ENCODE results near the gene CFAP221. TPM values are rescaled to one million over a fixed set of nuclear protein-coding genes. Genes with fewer than 3 reads are reported as not detected.

CFAP221 gene
- total RNA-seq, 2 experiments from 2014 or later, result not detected

GRCh38 chr2:119680457-119681202, 136.4 kb downstream of the CFAP221 start:
- H3K79me2 ChIP-seq (ENCODE audit: insufficient read depth, low read depth, low read length), result peaks cover 16% of the 10 kb centered on the region
- peak overlapping the region; percentile 99 for H3K4me3 ChIP-seq (ENCODE audit: low read depth, low read length, poor library complexity, severe bottlenecking)
- H3K9me2 ChIP-seq (ENCODE audit: insufficient read depth, low read length), result no peaks in the 10 kb centered on the region
- H4K20me1 ChIP-seq (ENCODE audit: insufficient read depth, low read length), result no peaks in the 10 kb centered on the region
- DNase-seq (ENCODE audit: low spot score), result no peak
- no peak overlapping the region for H3K27ac ChIP-seq (ENCODE audit: low read depth, low read length, poor library complexity, severe bottlenecking)
- H3K4me2 ChIP-seq (ENCODE audit: low read length), result peak overlapping the region; percentile 98
- ChIA-PET CTCF (ENCODE audit: unreplicated experiment) (no interaction called here), POLR2A (interaction anchor here (0.6 to 1.2 kb wide), 3 partner anchors 14 to 80 kb away, joined by 3 read pairs; no protein-coding TSS in a partner anchor)
- TF ChIP-seq CTCF (conservative IDR thresholded peaks at IDR 0.05; ENCODE audit: low read length), result no peak
- no peak for TF ChIP-seq EZH2phosphoT487 (IDR thresholded peaks at IDR 0.05; ENCODE audit: borderline replicate concordance, low read depth, low read length)
- no peak overlapping the region for H2AFZ ChIP-seq (ENCODE audit: low read length)
- BruUV-seq (replicated peaks), result no TSS peak
- H3K36me3 ChIP-seq (ENCODE audit: insufficient read depth, low read length), result peaks cover 23% of the 10 kb centered on the region
- no peaks in the 10 kb centered on the region for H3K9me3 ChIP-seq (ENCODE audit: low read length)
- peaks cover 8% of the 10 kb centered on the region for H3K4me1 ChIP-seq (ENCODE audit: insufficient read depth, low read length, poor library complexity, severe bottlenecking)
- intact Hi-C loops (cut with micrococcal nuclease; ENCODE audit: unreplicated experiment), result no loop called here

DNA sequence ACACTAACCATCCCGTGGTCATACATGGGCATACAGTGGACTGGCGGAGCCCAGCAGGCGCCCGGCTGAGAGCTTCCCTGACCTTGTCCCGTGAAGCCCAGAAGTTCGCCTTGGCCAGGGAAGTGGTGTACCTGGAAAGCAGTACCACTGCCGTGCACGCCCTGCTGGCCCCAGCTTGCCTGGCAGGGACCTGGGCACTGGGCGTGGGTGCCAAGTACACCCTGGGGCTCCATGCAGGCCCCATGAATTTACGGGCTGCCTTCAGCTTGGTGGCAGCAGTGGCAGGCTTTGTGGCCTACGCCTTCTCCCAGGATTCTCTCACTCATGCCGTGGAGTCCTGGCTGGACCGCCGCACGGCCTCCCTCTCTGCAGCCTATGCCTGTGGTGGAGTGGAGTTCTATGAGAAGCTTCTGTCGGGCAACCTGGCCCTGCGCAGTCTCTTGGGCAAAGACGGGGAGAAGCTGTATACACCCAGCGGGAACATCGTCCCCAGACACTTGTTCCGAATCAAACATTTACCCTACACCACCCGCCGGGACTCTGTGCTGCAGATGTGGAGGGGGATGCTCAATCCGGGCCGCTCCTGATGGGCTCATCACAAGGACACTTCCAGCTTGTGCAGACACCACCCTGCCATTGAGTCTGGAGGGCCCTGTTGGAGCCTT, 137.1 kb downstream of the CFAP221 start:
- H3K36me3 ChIP-seq (ENCODE audit: insufficient read depth, low read length), result peaks cover 23% of the 10 kb centered on the region
- no peaks in the 10 kb centered on the region for H3K9me3 ChIP-seq (ENCODE audit: low read length)
- H3K79me2 ChIP-seq (ENCODE audit: insufficient read depth, low read depth, low read length), result peaks cover 16% of the 10 kb centered on the region
- H3K4me1 ChIP-seq (ENCODE audit: insufficient read depth, low read length, poor library complexity, severe bottlenecking), result peaks cover 8% of the 10 kb centered on the region
- POLR2A ChIA-PET, result interaction anchor here (0.6 to 0.7 kb wide), 3 partner anchors 16 to 79 kb away, joined by 3 read pairs; no protein-coding TSS in a partner anchor
- TF ChIP-seq EZH2phosphoT487 (IDR thresholded peaks at IDR 0.05; ENCODE audit: borderline replicate concordance, low read depth, low read length) (no peak), CTCF (conservative IDR thresholded peaks at IDR 0.05; ENCODE audit: low read length) (no peak)
- intact Hi-C loops (cut with micrococcal nuclease; ENCODE audit: unreplicated experiment), result no loop called here
- no peak for DNase-seq (ENCODE audit: low spot score)
- H3K4me2 ChIP-seq (ENCODE audit: low read length), result no peak overlapping the region
- no peak overlapping the region for H2AFZ ChIP-seq (ENCODE audit: low read length)
- no peak overlapping the region for H3K27ac ChIP-seq (ENCODE audit: low read depth, low read length, poor library complexity, severe bottlenecking)
- CTCF ChIA-PET (ENCODE audit: unreplicated experiment), result no interaction called here
- no peaks in the 10 kb centered on the region for H4K20me1 ChIP-seq (ENCODE audit: insufficient read depth, low read length)
- H3K4me3 ChIP-seq (ENCODE audit: low read depth, low read length, poor library complexity, severe bottlenecking), result no peak overlapping the region
- no peaks in the 10 kb centered on the region for H3K9me2 ChIP-seq (ENCODE audit: insufficient read depth, low read length)
- no TSS peak for BruUV-seq (replicated peaks)

DNA sequence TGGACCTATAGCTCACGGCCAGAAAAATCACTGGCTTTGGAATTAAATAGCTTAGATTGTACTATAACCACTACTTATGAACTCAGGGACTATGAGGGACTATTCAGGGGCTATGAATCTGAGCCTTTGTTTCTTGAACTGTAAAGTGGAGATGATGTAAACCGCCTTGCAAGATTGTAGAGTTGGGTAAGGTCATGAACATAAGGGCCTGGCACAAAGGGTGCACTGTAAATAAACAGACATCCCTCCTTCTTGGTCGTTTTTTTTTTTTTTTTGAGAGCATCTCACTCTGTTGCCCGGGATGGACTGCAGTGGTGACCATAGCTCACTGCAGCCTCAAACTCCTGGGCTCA, 137.6 kb downstream of the CFAP221 start:
- Histone ChIP-seq H3K4me1 (ENCODE audit: insufficient read depth, low read length, poor library complexity, severe bottlenecking) (peaks cover 8% of the 10 kb centered on the region), H3K4me2 (ENCODE audit: low read length) (no peak overlapping the region), H3K36me3 (ENCODE audit: insufficient read depth, low read length) (peaks cover 28% of the 10 kb centered on the region), H3K4me3 (ENCODE audit: low read depth, low read length, poor library complexity, severe bottlenecking) (no peak overlapping the region), H3K9me3 (ENCODE audit: low read length) (no peaks in the 10 kb centered on the region), H3K9me2 (ENCODE audit: insufficient read depth, low read length) (no peaks in the 10 kb centered on the region), H3K27ac (ENCODE audit: low read depth, low read length, poor library complexity, severe bottlenecking) (no peak overlapping the region), H3K79me2 (ENCODE audit: insufficient read depth, low read depth, low read length) (peaks cover 16% of the 10 kb centered on the region), H2AFZ (ENCODE audit: low read length) (no peak overlapping the region), H4K20me1 (ENCODE audit: insufficient read depth, low read length) (no peaks in the 10 kb centered on the region)
- no TSS peak for BruUV-seq (replicated peaks)
- intact Hi-C loops (cut with micrococcal nuclease; ENCODE audit: unreplicated experiment), result no loop called here
- TF ChIP-seq EZH2phosphoT487 (IDR thresholded peaks at IDR 0.05; ENCODE audit: borderline replicate concordance, low read depth, low read length), result no peak
- TF ChIP-seq CTCF (conservative IDR thresholded peaks at IDR 0.05; ENCODE audit: low read length), result no peak
- no peak for DNase-seq (ENCODE audit: low spot score)
- POLR2A ChIA-PET, result interaction anchor here (0.7 kb wide), 1 partner anchor 76 kb away, joined by 3 read pairs; no protein-coding TSS in a partner anchor
- CTCF ChIA-PET (ENCODE audit: unreplicated experiment), result interaction anchor here (0.6 kb wide), 1 partner anchor 61 kb away, joined by 3 read pairs; no protein-coding TSS in a partner anchor
